Liver (tissue), 9 donors: ENCODE results near the gene CRY1. TPM values are rescaled to one million over a fixed set of nuclear protein-coding genes. Genes with fewer than 3 reads are reported as not detected.

Source experiments
- DNase-seq: peaks from one replicate; pipeline ENCODE4 v3.0.0-alpha.2; 2017; ENCODE audit warnings: low spot score
- H3K27ac ChIP-seq, 2 donors: one replicate each; pipeline ENCODE4 v1.7.0; 2013; ENCODE audit warnings: inconsistent platforms in 2 of 2, low read length in 2 of 2, control low read depth in 1 of 2, low read depth in 1 of 2, mild to moderate bottlenecking in 1 of 2
- H3K27me3 ChIP-seq, 4 donors: one replicate each; pipeline versions ENCODE4 v1.6.1 to v1.7.0; 2013; ENCODE audit warnings: low read length in 3 of 4, inconsistent platforms in 1 of 4, mild to moderate bottlenecking in 1 of 4, moderate library complexity in 1 of 4; ENCODE audit not compliant: control insufficient read depth in 4 of 4, insufficient read depth in 4 of 4
- H3K36me3 ChIP-seq, 4 donors: one replicate each; pipeline versions ENCODE4 v1.6.1 to v1.7.0; 2013; ENCODE audit warnings: low read length in 3 of 4, mild to moderate bottlenecking in 3 of 4, low read depth in 1 of 4, moderate library complexity in 1 of 4; ENCODE audit not compliant: control insufficient read depth in 4 of 4, insufficient read depth in 3 of 4
- H3K4me1 ChIP-seq, 4 donors: one replicate each; pipeline versions ENCODE4 v1.6.1 to v1.7.0; 2013; ENCODE audit warnings: low read length in 3 of 4, mild to moderate bottlenecking in 3 of 4, moderate library complexity in 1 of 4; ENCODE audit not compliant: control insufficient read depth in 4 of 4, insufficient read depth in 4 of 4
- H3K4me3 ChIP-seq, 3 donors: one replicate each; pipeline versions ENCODE4 v1.6.1 to v1.7.0; 2013; ENCODE audit warnings: low read length in 3 of 3, control low read depth in 1 of 3, low read depth in 1 of 3, mild to moderate bottlenecking in 1 of 3
- H3K9ac ChIP-seq, 2 donors: one replicate each; pipeline ENCODE4 v1.7.0; 2013; ENCODE audit warnings: low read length in 2 of 2, mild to moderate bottlenecking in 2 of 2, moderate library complexity in 2 of 2, control low read depth in 1 of 2, low read depth in 1 of 2
- H3K9me3 ChIP-seq, 4 donors: one replicate each; pipeline versions ENCODE4 v1.6.1 to v1.7.0; 2013; ENCODE audit warnings: low read length in 3 of 4; ENCODE audit not compliant: control insufficient read depth in 4 of 4
- EGR1 ChIP-seq, 2 donors: IDR thresholded peaks; 2 replicates each; pipeline ENCODE4 v1.6.1; 2016 to 2018; ENCODE audit warnings: antibody characterized with exemption in 2 of 2, low read depth in 2 of 2
- FOXA1 ChIP-seq: IDR thresholded peaks from 2 replicates; pipeline ENCODE4 v1.6.1; 2016; ENCODE audit warnings: antibody characterized with exemption
- FOXA2 ChIP-seq: IDR thresholded peaks from 2 replicates; pipeline ENCODE4 v1.6.1; 2016; ENCODE audit warnings: antibody characterized with exemption
- GABPA ChIP-seq, 2 donors: IDR thresholded peaks in 1 of 2; conservative IDR thresholded peaks in 1 of 2; 2 replicates each; pipeline ENCODE4 v1.6.1; 2016; ENCODE audit warnings: antibody characterized with exemption in 2 of 2, mild to moderate bottlenecking in 1 of 2, moderate library complexity in 1 of 2
- HNF4A ChIP-seq, 2 donors: conservative IDR thresholded peaks; 2 replicates each; pipeline ENCODE4 v1.6.1; 2016; ENCODE audit warnings: antibody characterized with exemption in 2 of 2, mild to moderate bottlenecking in 2 of 2
- HNF4G ChIP-seq: IDR thresholded peaks from 2 replicates; pipeline ENCODE4 v1.6.1; 2016; ENCODE audit warnings: antibody characterized with exemption
- JUND ChIP-seq, 2 donors: IDR thresholded peaks; 2 replicates each; pipeline ENCODE4 v1.6.1; 2016; ENCODE audit warnings: antibody characterized with exemption in 2 of 2
- NR2F2 ChIP-seq: IDR thresholded peaks from 2 replicates; pipeline ENCODE4 v1.6.1; 2016; ENCODE audit warnings: antibody characterized with exemption
- RAD21 ChIP-seq, 2 donors: IDR thresholded peaks; 2 replicates each; pipeline ENCODE4 v1.6.1; 2016; ENCODE audit warnings: antibody characterized with exemption in 2 of 2, mild to moderate bottlenecking in 2 of 2
- RXRA ChIP-seq, 2 donors: IDR thresholded peaks; 2 replicates each; pipeline ENCODE4 v1.6.1; 2017 to 2018; ENCODE audit warnings: antibody characterized with exemption in 2 of 2, mild to moderate bottlenecking in 1 of 2
- SP1 ChIP-seq: IDR thresholded peaks from 2 replicates; pipeline ENCODE4 v1.6.1; 2018; ENCODE audit warnings: antibody characterized with exemption, mild to moderate bottlenecking
- TAF1 ChIP-seq: conservative IDR thresholded peaks from 2 replicates; pipeline ENCODE4 v1.6.1; 2016; ENCODE audit warnings: antibody characterized with exemption, mild to moderate bottlenecking
- YY1 ChIP-seq: IDR thresholded peaks from 2 replicates; pipeline ENCODE4 v1.6.1; 2016; ENCODE audit warnings: antibody characterized with exemption, mild to moderate bottlenecking
- WGBS: extraction: QIAGEN DNeasy Blood & Tissue Kit; methylation state at CpG from one replicate; pipeline ENCODE4 v1.1.7; 2013; 5-methylcytosine and 5-hydroxymethylcytosine counted together
- polyA plus RNA-seq, 2 donors: library from polyadenylated mRNA; stranded (reverse) in 1 of 2; unstranded in 1 of 2; fragments of 200-250 nt in 1 of 2; fragments of >200 nt in 1 of 2; fragmentation: Nextera tagmentation in 1 of 2; extraction: Ambion mirVana in 1 of 2; gene quantifications; one replicate each; pipeline versions ENCODE4 v1.2.1 to v1.2.3, GENCODE V29; 2013 to 2015
- total RNA-seq, 2 donors: library from RNA; depleted of rRNA; stranded (reverse); fragments of >200 nt; gene quantifications; one replicate each; pipeline ENCODE4 v1.2.3, GENCODE V29; 2014
- TF ChIP-seq, protein P1 (sequence below): IDR thresholded peaks from 2 replicates; pipeline ENCODE4 v1.6.1; 2016; ENCODE audit warnings: antibody characterized with exemption, mild to moderate bottlenecking
- TF ChIP-seq, protein P2 (sequence below): fragments of 150-350 bp; IDR thresholded peaks from 2 replicates; pipeline ENCODE4 v1.5.1; 2017; ENCODE audit warnings: improper control_type of control experiment, low read depth, low read length; ENCODE audit not compliant: missing input control
- TF ChIP-seq, protein P3 (sequence below): IDR thresholded peaks from 2 replicates; pipeline ENCODE4 v1.6.1; 2016; ENCODE audit warnings: antibody characterized with exemption
- TF ChIP-seq, protein P4 (sequence below): IDR thresholded peaks from 2 replicates; pipeline ENCODE4 v1.6.1; 2016; ENCODE audit warnings: antibody characterized with exemption
- TF ChIP-seq, protein P5 (sequence below): IDR thresholded peaks from 2 replicates; pipeline ENCODE4 v1.6.1; 2016; ENCODE audit warnings: antibody characterized with exemption
- donor health status: healthy.
- donor health status: healthy.
- donor health status: healthy.
- donor health status: healthy.
- donor health status: healthy.

The CRY1 gene
- total and polyA plus RNA-seq, 4 donors: 5.7 to 16.6 (median 10.1) TPM

DNA sequence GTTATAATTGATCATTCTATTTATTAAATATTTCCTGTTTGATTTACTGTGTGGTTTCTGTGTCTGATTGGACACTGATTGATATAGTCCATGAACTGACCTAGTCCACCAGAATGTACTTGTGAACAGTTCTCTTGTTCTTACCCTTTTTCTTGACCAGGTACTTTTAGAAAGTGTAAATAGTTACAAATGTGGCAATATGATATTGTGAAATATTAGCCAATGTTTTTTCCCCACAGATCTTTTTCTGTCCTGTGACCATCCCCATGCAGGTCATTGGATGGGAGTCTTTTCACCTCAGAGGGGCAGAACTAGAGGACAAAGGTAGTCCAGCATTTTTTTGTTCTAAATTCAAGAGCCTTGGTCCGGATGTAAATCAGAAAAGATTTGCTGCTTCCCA is 8.3 kb upstream of the CRY1 start:
- peak overlapping the region; percentile 34 to 77 for H3K27ac ChIP-seq
- H3K36me3 ChIP-seq: no peaks in the 10 kb centered on the region
- H3K9ac ChIP-seq: no peak overlapping the region
- no peaks in the 10 kb centered on the region for H3K27me3 ChIP-seq
- TF ChIP-seq, protein P1, sequence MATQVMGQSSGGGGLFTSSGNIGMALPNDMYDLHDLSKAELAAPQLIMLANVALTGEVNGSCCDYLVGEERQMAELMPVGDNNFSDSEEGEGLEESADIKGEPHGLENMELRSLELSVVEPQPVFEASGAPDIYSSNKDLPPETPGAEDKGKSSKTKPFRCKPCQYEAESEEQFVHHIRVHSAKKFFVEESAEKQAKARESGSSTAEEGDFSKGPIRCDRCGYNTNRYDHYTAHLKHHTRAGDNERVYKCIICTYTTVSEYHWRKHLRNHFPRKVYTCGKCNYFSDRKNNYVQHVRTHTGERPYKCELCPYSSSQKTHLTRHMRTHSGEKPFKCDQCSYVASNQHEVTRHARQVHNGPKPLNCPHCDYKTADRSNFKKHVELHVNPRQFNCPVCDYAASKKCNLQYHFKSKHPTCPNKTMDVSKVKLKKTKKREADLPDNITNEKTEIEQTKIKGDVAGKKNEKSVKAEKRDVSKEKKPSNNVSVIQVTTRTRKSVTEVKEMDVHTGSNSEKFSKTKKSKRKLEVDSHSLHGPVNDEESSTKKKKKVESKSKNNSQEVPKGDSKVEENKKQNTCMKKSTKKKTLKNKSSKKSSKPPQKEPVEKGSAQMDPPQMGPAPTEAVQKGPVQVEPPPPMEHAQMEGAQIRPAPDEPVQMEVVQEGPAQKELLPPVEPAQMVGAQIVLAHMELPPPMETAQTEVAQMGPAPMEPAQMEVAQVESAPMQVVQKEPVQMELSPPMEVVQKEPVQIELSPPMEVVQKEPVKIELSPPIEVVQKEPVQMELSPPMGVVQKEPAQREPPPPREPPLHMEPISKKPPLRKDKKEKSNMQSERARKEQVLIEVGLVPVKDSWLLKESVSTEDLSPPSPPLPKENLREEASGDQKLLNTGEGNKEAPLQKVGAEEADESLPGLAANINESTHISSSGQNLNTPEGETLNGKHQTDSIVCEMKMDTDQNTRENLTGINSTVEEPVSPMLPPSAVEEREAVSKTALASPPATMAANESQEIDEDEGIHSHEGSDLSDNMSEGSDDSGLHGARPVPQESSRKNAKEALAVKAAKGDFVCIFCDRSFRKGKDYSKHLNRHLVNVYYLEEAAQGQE: peak; percentile 73
- TF ChIP-seq, protein P2, sequence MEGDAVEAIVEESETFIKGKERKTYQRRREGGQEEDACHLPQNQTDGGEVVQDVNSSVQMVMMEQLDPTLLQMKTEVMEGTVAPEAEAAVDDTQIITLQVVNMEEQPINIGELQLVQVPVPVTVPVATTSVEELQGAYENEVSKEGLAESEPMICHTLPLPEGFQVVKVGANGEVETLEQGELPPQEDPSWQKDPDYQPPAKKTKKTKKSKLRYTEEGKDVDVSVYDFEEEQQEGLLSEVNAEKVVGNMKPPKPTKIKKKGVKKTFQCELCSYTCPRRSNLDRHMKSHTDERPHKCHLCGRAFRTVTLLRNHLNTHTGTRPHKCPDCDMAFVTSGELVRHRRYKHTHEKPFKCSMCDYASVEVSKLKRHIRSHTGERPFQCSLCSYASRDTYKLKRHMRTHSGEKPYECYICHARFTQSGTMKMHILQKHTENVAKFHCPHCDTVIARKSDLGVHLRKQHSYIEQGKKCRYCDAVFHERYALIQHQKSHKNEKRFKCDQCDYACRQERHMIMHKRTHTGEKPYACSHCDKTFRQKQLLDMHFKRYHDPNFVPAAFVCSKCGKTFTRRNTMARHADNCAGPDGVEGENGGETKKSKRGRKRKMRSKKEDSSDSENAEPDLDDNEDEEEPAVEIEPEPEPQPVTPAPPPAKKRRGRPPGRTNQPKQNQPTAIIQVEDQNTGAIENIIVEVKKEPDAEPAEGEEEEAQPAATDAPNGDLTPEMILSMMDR: no peak
- TF ChIP-seq RAD21 (IDR thresholded peaks at IDR 0.05): peak; percentile 33 to 40
- TF ChIP-seq NR2F2: no peak
- peak; percentile 90 for TF ChIP-seq SP1
- TF ChIP-seq YY1: peak; percentile 66
- TF ChIP-seq, protein P3, sequence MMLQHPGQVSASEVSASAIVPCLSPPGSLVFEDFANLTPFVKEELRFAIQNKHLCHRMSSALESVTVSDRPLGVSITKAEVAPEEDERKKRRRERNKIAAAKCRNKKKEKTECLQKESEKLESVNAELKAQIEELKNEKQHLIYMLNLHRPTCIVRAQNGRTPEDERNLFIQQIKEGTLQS: peak; percentile 61
- no peak for TF ChIP-seq GABPA (IDR thresholded peaks at IDR 0.05 in 1 of 2, conservative IDR thresholded peaks at IDR 0.05 in 1 of 2)
- peak; percentile 90 to 93 for TF ChIP-seq HNF4A (conservative IDR thresholded peaks at IDR 0.05)
- peak; percentile 56 for TF ChIP-seq TAF1
- TF ChIP-seq FOXA1: peak; percentile 62
- TF ChIP-seq JUND (IDR thresholded peaks at IDR 0.05): peak; percentile 58 to 86
- TF ChIP-seq, protein P4, sequence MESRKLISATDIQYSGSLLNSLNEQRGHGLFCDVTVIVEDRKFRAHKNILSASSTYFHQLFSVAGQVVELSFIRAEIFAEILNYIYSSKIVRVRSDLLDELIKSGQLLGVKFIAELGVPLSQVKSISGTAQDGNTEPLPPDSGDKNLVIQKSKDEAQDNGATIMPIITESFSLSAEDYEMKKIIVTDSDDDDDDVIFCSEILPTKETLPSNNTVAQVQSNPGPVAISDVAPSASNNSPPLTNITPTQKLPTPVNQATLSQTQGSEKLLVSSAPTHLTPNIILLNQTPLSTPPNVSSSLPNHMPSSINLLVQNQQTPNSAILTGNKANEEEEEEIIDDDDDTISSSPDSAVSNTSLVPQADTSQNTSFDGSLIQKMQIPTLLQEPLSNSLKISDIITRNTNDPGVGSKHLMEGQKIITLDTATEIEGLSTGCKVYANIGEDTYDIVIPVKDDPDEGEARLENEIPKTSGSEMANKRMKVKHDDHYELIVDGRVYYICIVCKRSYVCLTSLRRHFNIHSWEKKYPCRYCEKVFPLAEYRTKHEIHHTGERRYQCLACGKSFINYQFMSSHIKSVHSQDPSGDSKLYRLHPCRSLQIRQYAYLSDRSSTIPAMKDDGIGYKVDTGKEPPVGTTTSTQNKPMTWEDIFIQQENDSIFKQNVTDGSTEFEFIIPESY: peak; percentile 79
- TF ChIP-seq FOXA2: peak; percentile 40
- TF ChIP-seq, protein P5, sequence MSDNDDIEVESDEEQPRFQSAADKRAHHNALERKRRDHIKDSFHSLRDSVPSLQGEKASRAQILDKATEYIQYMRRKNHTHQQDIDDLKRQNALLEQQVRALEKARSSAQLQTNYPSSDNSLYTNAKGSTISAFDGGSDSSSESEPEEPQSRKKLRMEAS: peak; percentile 74
- TF ChIP-seq EGR1 (IDR thresholded peaks at IDR 0.05; ENCODE audit: low read depth in 2 of 2): no peak
- TF ChIP-seq HNF4G: peak; percentile 65
- TF ChIP-seq RXRA (IDR thresholded peaks at IDR 0.05): peak; percentile 95 to 98
- no peak for DNase-seq
- H3K4me1 ChIP-seq: peaks cover 3 to 19% (median 17%) of the 10 kb centered on the region in 4 donors
- WGBS: 28% methylated on average over 1 of the region's 1 CpG
- H3K4me3 ChIP-seq: no peak overlapping the region
- H3K9me3 ChIP-seq: no peaks in the 10 kb centered on the region
